OCI-LY3 (cell line): ENCODE results near the gene ANO10.

Source experiments
- H2AFZ ChIP-seq: fragments of 200-600, 300-600 bp; shearing (Covaris generic); 2 replicates; pipeline ENCODE4 v1.6.0; 2014; ENCODE audit warnings: antibody characterized with exemption, low read depth, low read length
- H3K27ac ChIP-seq: fragments of 200-600, 300-600 bp; sonication (generic); 2 replicates; pipeline ENCODE4 v1.5.1; 2014; ENCODE audit warnings: mild to moderate bottlenecking, low read length, moderate library complexity, mixed read lengths
- H3K27me3 ChIP-seq: fragments of 200-600, 300-600 bp; sonication (generic); 2 replicates; pipeline ENCODE4 v1.6.1; 2014; ENCODE audit warnings: low read depth, low read length, mixed read lengths
- H3K36me3 ChIP-seq: fragments of 200-600, 300-600 bp; sonication (generic); replicated peaks from 2 replicates; pipeline ENCODE3; 2014; ENCODE audit warnings: low read depth, low read length, mixed read lengths
- H3K4me1 ChIP-seq: fragments of 300-600, 200-600 bp; sonication (generic); 2 replicates; pipeline ENCODE4 v1.6.1; 2014; ENCODE audit warnings: low read length, mixed read lengths
- H3K4me2 ChIP-seq: fragments of 200-600, 300-600 bp; sonication (generic); 2 replicates; pipeline ENCODE4 v1.6.1; 2014; ENCODE audit warnings: low read length, mixed read lengths
- H3K4me3 ChIP-seq: fragments of 300-600, 200-600 bp; sonication (generic); 2 replicates; pipeline ENCODE4 v1.5.1; 2014; ENCODE audit warnings: antibody characterized with exemption, mild to moderate bottlenecking, low read length, moderate library complexity
- H3K79me2 ChIP-seq: fragments of 300-600, 200-600 bp; shearing (Covaris generic); 2 replicates; pipeline ENCODE4 v1.6.1; 2014; ENCODE audit warnings: mild to moderate bottlenecking, low read length, mixed read lengths
- H3K9ac ChIP-seq: fragments of 300-600, 200-600 bp; shearing (Covaris generic); 2 replicates; pipeline ENCODE4 v1.6.0; 2014; ENCODE audit warnings: mild to moderate bottlenecking, low read length, moderate library complexity
- H3K9me3 ChIP-seq: fragments of 200-600, 300-600 bp; shearing (Covaris generic); 2 replicates; pipeline ENCODE4 v1.6.1; 2014; ENCODE audit warnings: low read length, mixed read lengths; ENCODE audit not compliant: insufficient read depth
- H4K20me1 ChIP-seq: fragments of 200-600, 300-600 bp; sonication (generic); 2 replicates; pipeline ENCODE4 v1.6.1; 2016; ENCODE audit warnings: low read length, mixed read lengths; ENCODE audit not compliant: insufficient read depth
- CTCF ChIP-seq: fragments of 200-600, 300-600 bp; sonication (generic); IDR thresholded peaks from 2 replicates; pipeline ENCODE4 v1.5.1; 2014; ENCODE audit warnings: antibody characterized with exemption, low read length, low read depth
- EZH2phosphoT487 ChIP-seq: fragments of 200-600 bp; shearing (Covaris generic); IDR thresholded peaks from 2 replicates; pipeline ENCODE4 v1.6.1; 2018; ENCODE audit warnings: antibody characterized with exemption, mixed run types, low read depth

The ANO10 gene

GRCh38 chr3:43515208-43515917, 106.4 kb downstream of the ANO10 start:
- Histone ChIP-seq H3K4me2 (no peak overlapping the region), H3K4me3 (no peak overlapping the region), H3K36me3 (peaks cover 27% of the 10 kb centered on the region), H4K20me1 (peaks cover 6% of the 10 kb centered on the region; the same call in 1 of the 2 replicates), H3K27ac (no peak overlapping the region), H3K79me2 (no peaks in the 10 kb centered on the region), H3K9ac (no peak overlapping the region), H2AFZ (no peak overlapping the region), H3K9me3 (no peaks in the 10 kb centered on the region), H3K4me1 (peaks cover 10% of the 10 kb centered on the region), H3K27me3 (no peaks in the 10 kb centered on the region)
- TF ChIP-seq EZH2phosphoT487 (no peak), CTCF (no peak)

- no peak overlapping the region for H3K9ac ChIP-seq
- H3K36me3 ChIP-seq, result peaks cover 13% of the 10 kb centered on the region
- H3K9me3 ChIP-seq, result no peaks in the 10 kb centered on the region
- H3K4me1 ChIP-seq, result peaks cover 10% of the 10 kb centered on the region
- no peaks in the 10 kb centered on the region for H3K79me2 ChIP-seq
- TF ChIP-seq CTCF, result no peak
- no peak for TF ChIP-seq EZH2phosphoT487
- peaks cover 6% of the 10 kb centered on the region; the same call in 1 of the 2 replicates for H4K20me1 ChIP-seq
- H2AFZ ChIP-seq, result no peak overlapping the region
- H3K4me3 ChIP-seq, result no peak overlapping the region
- no peaks in the 10 kb centered on the region for H3K27me3 ChIP-seq
- no peak overlapping the region for H3K4me2 ChIP-seq
- H3K27ac ChIP-seq, result no peak overlapping the region
These were observed 108.9 kb downstream of the ANO10 start for GRCh38 chr3:43512754-43513404.

- no peak overlapping the region for H3K9ac ChIP-seq
- no peak overlapping the region for H3K4me2 ChIP-seq
- H3K9me3 ChIP-seq, result no peaks in the 10 kb centered on the region
- 0 out of 2 replicates have a peak, but pooled peaks cover 3% of the 10 kb centered on the region for H3K79me2 ChIP-seq
- TF ChIP-seq EZH2phosphoT487 (no peak), CTCF (no peak)
- no peak overlapping the region for H2AFZ ChIP-seq
- H3K4me3 ChIP-seq, result no peak overlapping the region
- peaks cover 7% of the 10 kb centered on the region for H3K4me1 ChIP-seq
- H3K27ac ChIP-seq, result no peak overlapping the region
- H4K20me1 ChIP-seq, result peaks cover 18% of the 10 kb centered on the region
- H3K27me3 ChIP-seq, result no peaks in the 10 kb centered on the region
- peaks cover 5% of the 10 kb centered on the region for H3K36me3 ChIP-seq
These were observed 115.2 kb downstream of the ANO10 start for GRCh38 chr3:43506644-43507043.

- H3K79me2 ChIP-seq, result 0 out of 2 replicates have a peak, but pooled peaks cover 3% of the 10 kb centered on the region
- H3K4me3 ChIP-seq, result no peak overlapping the region
- H2AFZ ChIP-seq, result no peak overlapping the region
- H3K27me3 ChIP-seq, result no peaks in the 10 kb centered on the region
- TF ChIP-seq CTCF (no peak), EZH2phosphoT487 (no peak)
- H3K4me2 ChIP-seq, result no peak overlapping the region
- peaks cover 5% of the 10 kb centered on the region for H3K36me3 ChIP-seq
- no peak overlapping the region for H3K27ac ChIP-seq
- H3K9me3 ChIP-seq, result no peaks in the 10 kb centered on the region
- H4K20me1 ChIP-seq, result peaks cover 20% of the 10 kb centered on the region
- H3K4me1 ChIP-seq, result peaks cover 7% of the 10 kb centered on the region
- H3K9ac ChIP-seq, result no peak overlapping the region
These were observed 116.5 kb downstream of the ANO10 start for GRCh38 chr3:43505351-43505750.
